Hepatocyte (in vitro differentiated cells): Measurements from ENCODE around the gene CDYL. TPM values are rescaled to one million over a fixed set of nuclear protein-coding genes. Genes with fewer than 3 reads are reported as not detected.
A peak's percentile ranks its signal among the peaks of the same experiment; 100 is the strongest.

Experiments used
- DNase-seq: peaks from one replicate; pipeline ENCODE4 v3.0.0-alpha.2; 2016; ENCODE audit warnings: low spot score
- H2AFZ ChIP-seq: fragments of 200-600 bp; sonication (generic); 2 replicates; pipeline ENCODE4 v1.6.0; 2016; ENCODE audit warnings: antibody characterized with exemption, mild to moderate bottlenecking
- H3K27ac ChIP-seq: fragments of 200-600 bp; sonication (generic); 2 replicates; pipeline ENCODE4 v1.5.1; 2016; ENCODE audit warnings: mild to moderate bottlenecking
- H3K27me3 ChIP-seq: fragments of 200-600 bp; sonication (generic); 2 replicates; pipeline ENCODE4 v1.6.1; 2016
- H3K36me3 ChIP-seq: fragments of 200-600 bp; sonication (generic); replicated peaks from 2 replicates; pipeline ENCODE4 v1.5.1; 2016; ENCODE audit warnings: low read depth; ENCODE audit not compliant: insufficient read depth
- H3K4me1 ChIP-seq: fragments of 200-600 bp; sonication (generic); 2 replicates; pipeline ENCODE4 v1.5.1; 2016; ENCODE audit warnings: mild to moderate bottlenecking, moderate library complexity; ENCODE audit not compliant: insufficient read depth
- H3K4me2 ChIP-seq: fragments of 200-600 bp; sonication (generic); 2 replicates; pipeline ENCODE4 v1.6.0; 2016
- H3K4me3 ChIP-seq: fragments of 200-600 bp; sonication (generic); 2 replicates; pipeline ENCODE4 v1.5.1; 2016; ENCODE audit warnings: mild to moderate bottlenecking
- H3K79me2 ChIP-seq: fragments of 200-600 bp; sonication (generic); 2 replicates; pipeline ENCODE4 v1.6.0; 2017; ENCODE audit warnings: mild to moderate bottlenecking
- H3K9me2 ChIP-seq: fragments of 200-600 bp; sonication (generic); replicated peaks from 2 replicates; pipeline ENCODE4 v1.6.0; 2017; ENCODE audit warnings: mild to moderate bottlenecking; ENCODE audit not compliant: insufficient read depth
- H3K9me3 ChIP-seq: fragments of 200-600 bp; sonication (generic); 2 replicates; pipeline ENCODE4 v1.5.1; 2016; ENCODE audit warnings: low read depth, mild to moderate bottlenecking
- H4K20me1 ChIP-seq: fragments of 200-600 bp; sonication (generic); 2 replicates; pipeline ENCODE4 v1.6.0; 2016; ENCODE audit warnings: mild to moderate bottlenecking; ENCODE audit not compliant: insufficient read depth, poor library complexity, severe bottlenecking
- EZH2 ChIP-seq: fragments of 200-600 bp; sonication (generic); IDR thresholded peaks from 2 replicates; pipeline ENCODE4 v1.6.1; 2016; ENCODE audit warnings: antibody characterized with exemption, mild to moderate bottlenecking, borderline replicate concordance
- EZH2phosphoT487 ChIP-seq: fragments of 200-600 bp; sonication (generic); IDR thresholded peaks from one replicate; pipeline ENCODE4 v1.6.1; 2018; ENCODE audit warnings: antibody characterized with exemption, mild to moderate bottlenecking, low read depth, moderate library complexity; ENCODE audit not compliant: unreplicated experiment, severe bottlenecking
- WGBS: methylation state at CpG from one replicate; pipeline ENCODE4 v1.1.6; 2016; ENCODE audit warnings: low lambda C conversion rate; ENCODE audit errors: missing lambda C conversion rate; 5-methylcytosine and 5-hydroxymethylcytosine counted together
- polyA plus RNA-seq: library from polyadenylated mRNA; unstranded; fragments of >200 nt; fragmentation: Nextera tagmentation; extraction: Ambion mirVana; gene quantifications from 2 replicates; pipeline ENCODE4 v1.2.1, GENCODE V29; 2016
- total RNA-seq: library from RNA; depleted of rRNA; stranded (reverse); fragments of >200 nt; gene quantifications from 2 replicates; pipeline ENCODE4 v1.2.3, GENCODE V29; 2014
- TF ChIP-seq, protein P1 (sequence below): fragments of 200-600 bp; sonication (generic); IDR thresholded peaks from 2 replicates; pipeline ENCODE4 v1.5.1; 2016; ENCODE audit warnings: antibody characterized with exemption, mild to moderate bottlenecking; ENCODE audit not compliant: poor library complexity

CDYL gene
- total and polyA plus RNA-seq, 2 experiments from 2014 or later: 25.3 to 30.4 TPM

DNA sequence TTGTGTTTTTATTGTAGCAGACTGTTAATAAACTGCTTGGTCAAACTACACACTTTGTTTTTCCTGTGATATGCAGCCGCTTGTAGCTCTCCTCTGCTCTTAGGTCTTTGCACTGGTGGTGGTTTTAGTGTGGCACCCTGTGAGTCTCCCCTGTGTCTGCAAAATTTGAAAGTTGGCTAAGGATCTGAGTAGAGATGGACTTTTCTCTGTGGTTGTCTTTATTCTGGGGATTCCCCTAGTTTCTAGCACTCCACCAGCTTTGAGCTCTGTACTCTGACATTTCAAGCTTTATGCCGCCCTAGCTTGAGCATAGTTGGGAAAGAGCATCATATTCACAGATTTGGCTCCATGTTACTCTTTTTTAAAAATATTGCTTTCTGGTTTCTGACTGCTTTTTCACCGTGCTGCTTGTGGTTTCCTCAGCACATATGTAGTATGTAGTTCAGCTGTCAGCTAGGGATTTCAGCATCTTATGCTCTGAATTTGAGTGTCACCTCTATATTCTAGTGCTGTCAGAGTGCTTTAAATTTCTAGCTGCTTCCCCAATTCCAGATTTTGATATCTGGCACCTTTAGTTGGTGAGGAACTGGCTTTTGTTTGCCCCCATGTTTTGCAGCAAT lies 25.4 kb downstream of the CDYL start:
- H4K20me1 ChIP-seq: peaks cover 82% of the 10 kb centered on the region

DNA sequence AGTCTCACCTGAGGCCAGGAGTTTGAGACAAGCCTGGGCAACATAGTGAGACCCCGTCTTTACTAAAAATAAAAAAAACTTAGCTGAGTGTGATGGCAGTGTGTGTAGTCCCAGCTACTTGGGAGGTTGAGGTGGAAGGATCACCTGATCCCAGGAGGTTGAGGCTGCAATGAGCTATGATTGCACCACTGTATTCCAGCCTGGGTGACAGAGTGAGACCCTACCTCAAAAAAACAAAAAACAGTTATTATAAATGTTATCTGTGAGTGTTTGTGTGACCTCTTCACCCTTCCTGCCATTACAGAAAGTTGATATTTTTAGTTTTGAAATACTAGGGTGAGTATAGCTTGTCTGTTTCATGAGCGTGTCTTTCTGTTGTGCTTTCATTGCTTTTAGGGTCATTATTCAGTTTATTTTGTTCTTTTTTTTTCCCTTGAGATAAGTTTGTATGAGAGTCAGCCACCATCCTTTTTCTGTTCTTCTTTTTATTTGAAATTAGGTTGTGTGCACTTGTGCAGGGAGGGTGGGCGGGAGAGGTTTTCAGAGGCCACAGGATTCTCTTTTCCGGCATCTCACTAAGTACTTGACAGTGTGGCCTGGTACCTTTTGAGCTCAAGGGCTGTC lies 26.2 kb downstream of the CDYL start:
- WGBS: 91% methylated on average over 4 of the region's 4 CpGs
- no peaks in the 10 kb centered on the region for H3K36me3 ChIP-seq
- TF ChIP-seq EZH2: no peak

More for the DNA sequence above, 25.4 kb downstream of the CDYL start:
- no peak overlapping the region for H3K4me2 ChIP-seq
- peaks cover 100% of the 10 kb centered on the region for H3K79me2 ChIP-seq
- no peak for DNase-seq
- H3K27me3 ChIP-seq: no peaks in the 10 kb centered on the region
- no peaks in the 10 kb centered on the region for H3K9me2 ChIP-seq
- WGBS: 96% methylated on average over 3 of the region's 3 CpGs
- TF ChIP-seq EZH2phosphoT487: no peak
- no peak for TF ChIP-seq EZH2
- TF ChIP-seq, protein P1, sequence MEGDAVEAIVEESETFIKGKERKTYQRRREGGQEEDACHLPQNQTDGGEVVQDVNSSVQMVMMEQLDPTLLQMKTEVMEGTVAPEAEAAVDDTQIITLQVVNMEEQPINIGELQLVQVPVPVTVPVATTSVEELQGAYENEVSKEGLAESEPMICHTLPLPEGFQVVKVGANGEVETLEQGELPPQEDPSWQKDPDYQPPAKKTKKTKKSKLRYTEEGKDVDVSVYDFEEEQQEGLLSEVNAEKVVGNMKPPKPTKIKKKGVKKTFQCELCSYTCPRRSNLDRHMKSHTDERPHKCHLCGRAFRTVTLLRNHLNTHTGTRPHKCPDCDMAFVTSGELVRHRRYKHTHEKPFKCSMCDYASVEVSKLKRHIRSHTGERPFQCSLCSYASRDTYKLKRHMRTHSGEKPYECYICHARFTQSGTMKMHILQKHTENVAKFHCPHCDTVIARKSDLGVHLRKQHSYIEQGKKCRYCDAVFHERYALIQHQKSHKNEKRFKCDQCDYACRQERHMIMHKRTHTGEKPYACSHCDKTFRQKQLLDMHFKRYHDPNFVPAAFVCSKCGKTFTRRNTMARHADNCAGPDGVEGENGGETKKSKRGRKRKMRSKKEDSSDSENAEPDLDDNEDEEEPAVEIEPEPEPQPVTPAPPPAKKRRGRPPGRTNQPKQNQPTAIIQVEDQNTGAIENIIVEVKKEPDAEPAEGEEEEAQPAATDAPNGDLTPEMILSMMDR: no peak
- H3K9me3 ChIP-seq: peaks cover 6% of the 10 kb centered on the region
- H3K27ac ChIP-seq: no peak overlapping the region
- H3K4me3 ChIP-seq: no peak overlapping the region
- H3K36me3 ChIP-seq: no peaks in the 10 kb centered on the region
- no peaks in the 10 kb centered on the region for H3K4me1 ChIP-seq
- H2AFZ ChIP-seq: no peak overlapping the region

DNA sequence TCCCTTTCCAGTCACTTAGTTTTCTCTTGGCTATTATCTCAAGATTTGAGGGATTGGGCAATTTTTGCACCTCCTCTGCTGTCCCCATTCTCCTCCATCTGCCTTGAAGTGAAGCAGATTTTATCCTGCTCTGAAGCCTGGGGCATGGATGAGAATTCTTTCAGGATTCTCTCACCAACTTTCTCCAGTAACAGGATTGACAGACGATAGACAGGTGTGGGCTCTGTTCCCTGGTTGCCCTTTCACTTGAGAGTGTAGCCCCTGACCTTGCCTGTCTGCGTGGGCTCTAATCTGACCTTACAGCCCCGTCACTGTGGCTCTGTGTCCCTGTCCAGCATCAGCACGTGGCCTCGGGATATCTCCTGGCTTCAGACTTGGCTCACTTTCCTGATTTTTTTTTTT lies 27.1 kb downstream of the CDYL start:
- H3K79me2 ChIP-seq: peaks cover 100% of the 10 kb centered on the region
- DNase-seq: no peak
- 39% methylated on average over 5 of the region's 5 CpGs for WGBS
- no peaks in the 10 kb centered on the region for H3K27me3 ChIP-seq
- H3K4me2 ChIP-seq: peak overlapping the region; percentile 27
- H4K20me1 ChIP-seq: peaks cover 85% of the 10 kb centered on the region
- H3K27ac ChIP-seq: no peak overlapping the region
- peaks cover 6% of the 10 kb centered on the region for H3K9me3 ChIP-seq
- no peaks in the 10 kb centered on the region for H3K36me3 ChIP-seq
- H2AFZ ChIP-seq: no peak overlapping the region
- TF ChIP-seq, protein P1: no peak
- TF ChIP-seq EZH2: no peak
- TF ChIP-seq EZH2phosphoT487: no peak
- no peaks in the 10 kb centered on the region for H3K9me2 ChIP-seq
- no peak overlapping the region for H3K4me3 ChIP-seq
- no peaks in the 10 kb centered on the region for H3K4me1 ChIP-seq

More for the DNA sequence above, 26.2 kb downstream of the CDYL start:
- H3K4me1 ChIP-seq: no peaks in the 10 kb centered on the region
- H4K20me1 ChIP-seq: peaks cover 82% of the 10 kb centered on the region
- no peaks in the 10 kb centered on the region for H3K27me3 ChIP-seq
- peaks cover 100% of the 10 kb centered on the region for H3K79me2 ChIP-seq
- no peak overlapping the region for H3K4me2 ChIP-seq
- H3K27ac ChIP-seq: no peak overlapping the region
- H3K4me3 ChIP-seq: no peak overlapping the region
- H3K9me3 ChIP-seq: peaks cover 6% of the 10 kb centered on the region
- H2AFZ ChIP-seq: no peak overlapping the region
- no peak for DNase-seq
- H3K9me2 ChIP-seq: no peaks in the 10 kb centered on the region

DNA sequence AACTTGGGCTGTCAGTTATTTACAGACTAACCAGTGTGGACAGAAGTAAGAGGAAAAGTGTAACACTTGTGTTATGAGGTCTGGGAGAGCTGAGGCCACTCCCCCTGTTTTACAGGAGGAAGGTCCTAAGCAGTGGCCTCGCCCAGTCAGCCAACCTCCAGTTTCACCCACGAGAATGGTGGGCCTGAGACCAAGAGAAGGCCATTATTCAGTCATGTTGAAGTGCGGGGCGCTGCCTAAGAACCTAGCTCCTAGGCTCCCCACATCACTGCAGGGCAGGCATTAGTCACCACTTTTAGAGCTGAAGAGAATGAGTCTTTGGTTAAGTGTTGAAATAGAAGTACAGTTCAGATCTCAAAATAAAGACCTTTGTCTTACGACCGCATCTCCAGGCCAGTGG lies 27.9 kb downstream of the CDYL start:
- Histone ChIP-seq H3K4me2 (peak overlapping the region; percentile 27), H3K4me1 (no peaks in the 10 kb centered on the region), H3K9me3 (peaks cover 6% of the 10 kb centered on the region), H3K36me3 (no peaks in the 10 kb centered on the region), H3K27me3 (no peaks in the 10 kb centered on the region), H3K79me2 (peaks cover 100% of the 10 kb centered on the region), H3K9me2 (no peaks in the 10 kb centered on the region), H4K20me1 (peaks cover 83% of the 10 kb centered on the region), H3K4me3 (no peak overlapping the region), H3K27ac (no peak overlapping the region), H2AFZ (no peak overlapping the region)
- WGBS: 77% methylated on average over 6 of the region's 6 CpGs
- peak; percentile 38 for DNase-seq
- TF ChIP-seq EZH2 (no peak), EZH2phosphoT487 (no peak)
- TF ChIP-seq, protein P1: no peak
